ACHN (cell line): ENCODE data around the gene TROAP.
"Not testable (repeated sequence)": the region's sequence is repeated elsewhere in the genome, so short reads cannot be mapped to it uniquely, and the experiment has no call there.

ENCODE experiments used
- DNase-seq: peaks from one replicate; pipeline ENCODE4 v3.0.0-alpha.2; 2015
- in situ Hi-C: cut with HindIII; loops from 2 replicates; pipeline ENCODE4 v1.10.0; 2017; ENCODE audit warnings: low sequenced_read_pairs, low pct_ligation_motif_present, low pct_unique_long_range_greater_than_20kb

TROAP gene, protein sequence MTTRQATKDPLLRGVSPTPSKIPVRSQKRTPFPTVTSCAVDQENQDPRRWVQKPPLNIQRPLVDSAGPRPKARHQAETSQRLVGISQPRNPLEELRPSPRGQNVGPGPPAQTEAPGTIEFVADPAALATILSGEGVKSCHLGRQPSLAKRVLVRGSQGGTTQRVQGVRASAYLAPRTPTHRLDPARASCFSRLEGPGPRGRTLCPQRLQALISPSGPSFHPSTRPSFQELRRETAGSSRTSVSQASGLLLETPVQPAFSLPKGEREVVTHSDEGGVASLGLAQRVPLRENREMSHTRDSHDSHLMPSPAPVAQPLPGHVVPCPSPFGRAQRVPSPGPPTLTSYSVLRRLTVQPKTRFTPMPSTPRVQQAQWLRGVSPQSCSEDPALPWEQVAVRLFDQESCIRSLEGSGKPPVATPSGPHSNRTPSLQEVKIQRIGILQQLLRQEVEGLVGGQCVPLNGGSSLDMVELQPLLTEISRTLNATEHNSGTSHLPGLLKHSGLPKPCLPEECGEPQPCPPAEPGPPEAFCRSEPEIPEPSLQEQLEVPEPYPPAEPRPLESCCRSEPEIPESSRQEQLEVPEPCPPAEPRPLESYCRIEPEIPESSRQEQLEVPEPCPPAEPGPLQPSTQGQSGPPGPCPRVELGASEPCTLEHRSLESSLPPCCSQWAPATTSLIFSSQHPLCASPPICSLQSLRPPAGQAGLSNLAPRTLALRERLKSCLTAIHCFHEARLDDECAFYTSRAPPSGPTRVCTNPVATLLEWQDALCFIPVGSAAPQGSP

DNA sequence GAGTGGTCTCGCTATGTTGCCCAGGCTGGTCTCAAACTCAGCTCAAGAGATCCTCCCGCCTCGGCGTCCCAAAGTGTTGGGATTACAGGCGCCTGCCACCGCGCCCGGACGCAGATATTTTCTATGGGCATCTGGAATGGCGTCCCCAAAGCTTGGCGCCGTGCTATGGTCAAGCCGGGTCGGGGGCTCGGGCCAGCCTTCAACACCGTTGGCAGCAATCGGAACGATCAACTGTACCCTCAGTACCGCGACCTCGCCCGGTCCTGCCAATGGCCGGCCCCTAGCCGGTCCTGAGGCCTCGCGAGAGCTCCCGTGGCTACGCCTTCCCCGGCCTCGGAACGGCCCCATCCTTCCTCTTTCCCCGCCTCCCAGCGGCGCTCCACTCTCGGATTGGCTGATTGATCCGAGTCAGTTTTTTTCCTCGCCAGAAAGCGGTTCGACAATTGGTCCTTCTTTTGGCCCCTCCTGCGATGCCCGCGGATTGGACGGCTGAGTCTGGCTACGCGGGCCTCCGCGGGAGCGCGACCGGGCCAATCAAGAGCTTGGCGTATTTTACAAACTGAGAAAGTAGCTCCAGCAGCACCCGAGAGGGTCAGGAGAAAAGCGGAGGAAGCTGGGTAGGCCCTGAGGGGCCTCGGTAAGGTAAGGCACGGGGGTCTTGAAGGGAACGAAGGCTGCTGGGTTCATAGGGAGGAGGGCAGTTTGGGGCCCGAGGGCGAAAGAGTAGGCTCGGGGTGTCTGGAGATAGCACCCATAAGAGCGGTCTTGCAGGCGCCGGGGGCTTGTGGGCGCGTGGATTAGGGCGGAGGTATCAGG, at the start of gene TROAP:
TSS of gene TROAP (plus strand) at position 548 of the 816 bp plus-strand sequence. CDS start 354 bp downstream, outside the sequence.
- in situ Hi-C loops, result no loop called here
- peak; percentile 100 for DNase-seq

DNA sequence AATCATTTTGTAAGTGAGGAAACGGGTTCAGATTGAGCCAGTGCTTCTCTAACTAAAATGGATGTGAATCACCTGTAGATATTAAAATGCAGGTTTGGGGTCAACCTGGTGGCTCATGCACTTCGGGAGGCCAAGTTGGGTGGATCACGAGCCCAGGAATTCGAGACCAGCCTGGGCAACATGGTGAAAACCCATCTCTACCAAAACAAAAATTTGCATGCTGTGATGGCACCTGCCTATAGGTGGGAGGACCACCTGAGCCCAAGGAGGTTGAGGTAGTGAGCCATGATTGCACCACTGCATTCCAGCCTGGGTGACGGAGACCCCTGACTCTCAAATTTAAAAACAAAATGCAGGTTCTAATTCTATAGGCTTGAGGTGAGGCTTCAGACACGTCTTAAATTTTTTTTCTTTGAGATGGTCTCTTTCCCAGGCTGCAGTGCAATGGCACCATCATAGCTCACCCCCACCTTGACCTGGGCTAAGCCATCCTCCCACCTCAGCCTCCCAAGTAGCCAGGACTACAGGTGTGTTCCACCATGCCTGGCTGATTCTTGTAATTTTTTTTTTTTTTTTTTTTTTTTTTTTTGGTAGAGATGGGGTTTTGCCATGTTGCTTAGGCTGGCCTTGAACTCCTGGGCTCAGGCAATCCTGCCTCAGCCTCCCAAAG, 49.2 kb upstream of the TROAP start:
- in situ Hi-C loops, result no loop called here
- DNase-seq, result no peak

DNA sequence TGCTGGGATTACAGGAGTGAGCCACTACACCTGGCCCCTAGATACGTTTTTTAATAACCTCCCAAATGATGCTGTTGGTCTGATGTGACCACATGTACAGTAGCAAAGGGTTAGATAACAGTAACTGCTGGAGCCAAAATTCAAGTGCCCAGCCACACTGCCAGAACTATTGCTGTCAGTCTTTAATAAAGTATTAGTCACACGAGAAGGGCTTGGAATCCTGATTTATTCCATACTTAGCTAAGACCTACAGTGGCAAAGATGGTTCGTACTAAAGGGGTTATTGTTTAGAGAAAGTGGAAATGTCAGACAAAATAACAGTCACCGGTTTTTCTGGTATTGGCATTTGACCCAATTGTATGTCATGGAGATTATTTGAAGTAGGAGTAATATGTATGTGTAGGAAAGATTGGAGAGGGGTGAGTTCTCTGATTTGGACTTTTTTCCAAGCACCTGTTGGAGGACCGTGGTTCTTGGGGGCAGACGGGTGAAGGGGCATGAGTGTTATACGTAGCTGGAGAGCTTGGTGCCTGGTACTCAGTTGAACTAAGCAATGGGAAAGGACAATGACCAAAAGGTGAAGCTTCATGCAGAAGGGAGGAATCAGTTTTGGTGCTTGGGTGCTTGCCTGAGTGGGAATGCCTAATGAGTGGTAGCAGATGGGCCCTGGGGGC, 48.5 kb upstream of the TROAP start:
- DNase-seq, result no peak
- in situ Hi-C loops, result no loop called here

DNA sequence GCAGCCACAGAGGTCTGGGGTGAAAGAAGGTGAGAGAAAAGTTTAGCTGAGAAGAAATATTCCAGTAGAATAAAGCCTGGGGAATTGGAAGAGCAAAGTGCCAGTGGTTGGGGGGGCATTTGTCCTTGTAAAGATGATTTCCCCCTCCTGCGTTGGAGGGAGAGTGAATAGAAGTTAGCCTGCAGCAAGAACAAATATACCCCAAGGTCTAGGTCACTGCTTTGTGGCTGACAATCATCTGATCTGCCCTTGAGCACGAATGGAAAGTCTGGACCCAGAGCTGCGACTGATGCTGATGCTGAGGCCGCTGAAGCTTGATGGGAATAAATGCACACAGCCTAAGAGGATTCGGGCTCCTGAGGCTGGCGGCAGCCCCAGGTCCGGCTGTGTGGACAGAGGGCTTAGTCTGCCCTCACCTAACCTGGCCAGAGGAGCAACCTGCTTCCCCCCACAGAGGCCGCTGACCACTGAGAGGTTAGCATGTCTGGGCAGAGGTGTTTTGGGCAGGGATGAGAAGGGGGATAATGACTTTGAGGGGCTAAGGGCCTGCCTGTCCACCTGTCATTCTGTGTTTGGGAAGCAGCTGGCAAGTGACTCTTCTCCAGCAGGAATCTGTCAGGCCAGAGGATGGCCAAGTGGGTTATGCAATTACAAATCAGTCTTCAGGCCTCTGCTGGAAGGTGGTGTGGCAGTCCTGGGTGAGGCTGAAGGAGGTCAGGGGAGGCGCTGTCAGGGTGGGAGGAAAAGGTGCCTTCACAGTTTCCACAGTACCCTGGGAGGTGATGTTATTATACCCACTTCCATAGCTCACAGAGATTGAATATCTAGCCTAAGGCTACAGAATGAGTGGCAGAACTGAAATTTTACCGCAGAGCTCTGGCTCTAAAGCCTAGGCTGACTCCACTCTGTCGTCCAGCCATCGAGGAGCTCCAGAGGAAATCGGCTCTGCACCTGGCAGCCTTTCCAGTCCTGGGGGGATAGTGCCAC, 46.5 kb upstream of the TROAP start:
- no peak for DNase-seq
- in situ Hi-C loops, result no loop called here

DNA sequence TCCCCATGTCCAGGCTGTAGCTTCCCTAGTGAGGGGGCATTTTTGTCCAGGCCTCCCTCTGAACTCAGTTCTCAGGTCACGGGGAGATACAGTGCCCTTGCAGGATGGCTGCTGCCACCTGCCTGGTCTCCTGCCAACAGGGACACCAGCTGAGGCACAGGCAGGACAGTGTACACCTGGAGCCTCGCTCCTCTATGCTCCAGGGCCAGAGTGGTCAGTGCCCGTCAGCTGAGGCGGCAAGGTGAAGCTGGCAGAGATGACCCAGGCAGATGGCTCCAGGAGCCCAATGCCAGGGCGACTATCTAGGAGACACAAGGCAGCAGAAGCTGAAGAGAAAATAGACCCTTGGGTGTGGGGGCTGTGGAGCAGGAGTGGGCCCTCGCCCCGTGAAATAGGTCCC, 45.6 kb upstream of the TROAP start:
- in situ Hi-C loops, result no loop called here
- no peak for DNase-seq

DNA sequence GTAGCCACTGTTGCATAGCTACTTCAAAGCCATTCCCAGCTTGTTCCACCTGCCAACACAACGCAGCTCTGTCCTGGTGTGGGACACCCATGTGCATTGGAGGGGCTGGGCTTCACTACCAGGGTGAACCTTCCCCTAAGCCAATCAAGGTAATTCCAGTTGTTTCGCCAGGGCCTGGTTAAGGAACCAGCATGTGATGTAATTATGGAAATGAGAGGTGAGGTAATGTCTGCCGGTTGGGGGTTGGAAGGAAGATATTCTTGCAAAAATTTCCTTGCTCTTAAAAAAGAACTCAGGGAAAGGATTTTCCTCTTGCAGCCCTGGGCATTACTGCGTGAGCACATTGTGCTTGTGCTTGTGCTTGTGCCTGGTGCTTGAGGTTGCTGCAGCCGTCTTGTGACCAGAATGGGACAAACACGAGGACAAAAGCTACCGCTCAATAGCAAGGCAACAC, 43.3 kb upstream of the TROAP start:
- no peak for DNase-seq
- in situ Hi-C loops, result no loop called here

DNA sequence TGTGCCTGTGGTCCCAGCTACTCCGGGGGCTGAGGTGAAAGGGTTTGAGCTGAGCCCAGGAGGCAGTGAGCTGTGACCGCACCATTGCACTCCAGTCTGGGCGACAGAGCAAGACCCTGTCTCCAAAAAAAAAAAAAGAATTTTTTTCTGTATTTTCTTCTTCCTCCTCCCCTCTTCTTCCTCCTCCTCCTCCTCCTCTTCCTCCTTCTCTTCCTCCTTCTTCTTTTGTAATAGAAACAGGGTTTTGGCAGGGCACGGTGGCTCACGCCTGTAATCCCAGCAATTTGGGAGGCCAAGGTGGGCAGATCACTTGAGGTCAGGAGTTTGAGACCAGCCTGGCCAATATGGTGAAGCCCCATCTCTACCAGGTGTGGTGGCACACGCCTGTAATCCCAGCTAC, 42.5 kb upstream of the TROAP start:
- DNase-seq, in situ Hi-C loops: not testable (repeated sequence)

DNA sequence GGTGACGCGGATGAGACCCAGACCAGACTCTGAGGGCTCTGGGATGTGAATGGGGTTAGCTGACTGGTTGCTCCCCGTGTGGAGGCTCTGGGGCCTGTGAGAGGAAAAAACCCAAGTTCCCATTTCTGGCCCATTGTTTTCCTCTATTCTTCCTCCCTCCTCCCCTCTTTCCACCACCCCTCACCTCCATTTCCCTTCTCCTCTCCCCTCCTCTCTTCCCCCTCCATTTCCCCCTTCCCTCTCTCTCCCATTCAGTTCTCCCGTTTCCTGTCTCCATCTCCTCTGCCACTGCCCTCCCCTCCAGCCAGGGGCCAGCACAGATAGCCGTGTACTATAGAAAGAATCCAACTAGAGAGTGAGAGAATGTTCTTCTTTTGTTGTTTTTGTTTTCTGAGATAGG, 40.8 kb upstream of the TROAP start:
- in situ Hi-C loops, result no loop called here
- no peak for DNase-seq

DNA sequence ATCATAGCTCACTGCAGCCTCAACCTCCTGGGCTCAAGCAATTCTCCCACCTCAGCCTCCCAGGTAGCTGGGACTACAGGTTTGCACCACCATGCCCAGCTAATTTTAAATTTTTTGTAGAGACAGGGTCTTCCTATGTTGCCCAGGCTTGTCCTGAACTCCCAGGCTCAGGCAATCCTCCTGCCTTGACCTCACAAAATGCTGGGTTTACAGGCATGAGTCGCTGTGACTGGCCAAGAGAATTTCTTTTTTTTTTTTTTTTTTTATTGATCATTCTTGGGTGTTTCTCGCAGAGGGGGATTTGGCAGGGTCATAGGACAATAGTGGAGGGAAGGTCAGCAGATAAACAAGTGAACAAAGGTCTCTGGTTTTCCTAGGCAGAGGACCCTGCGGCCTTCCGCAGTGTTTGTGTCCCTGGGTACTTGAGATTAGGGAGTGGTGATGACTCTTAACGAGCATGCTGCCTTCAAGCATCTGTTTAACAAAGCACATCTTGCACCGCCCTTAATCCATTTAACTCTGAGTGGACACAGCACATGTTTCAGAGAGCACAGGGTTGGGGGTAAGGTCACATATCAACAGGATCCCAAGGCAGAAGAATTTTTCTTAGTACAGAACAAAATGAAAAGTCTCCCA, 40.2 kb upstream of the TROAP start:
- DNase-seq, in situ Hi-C loops: not testable (repeated sequence)

DNA sequence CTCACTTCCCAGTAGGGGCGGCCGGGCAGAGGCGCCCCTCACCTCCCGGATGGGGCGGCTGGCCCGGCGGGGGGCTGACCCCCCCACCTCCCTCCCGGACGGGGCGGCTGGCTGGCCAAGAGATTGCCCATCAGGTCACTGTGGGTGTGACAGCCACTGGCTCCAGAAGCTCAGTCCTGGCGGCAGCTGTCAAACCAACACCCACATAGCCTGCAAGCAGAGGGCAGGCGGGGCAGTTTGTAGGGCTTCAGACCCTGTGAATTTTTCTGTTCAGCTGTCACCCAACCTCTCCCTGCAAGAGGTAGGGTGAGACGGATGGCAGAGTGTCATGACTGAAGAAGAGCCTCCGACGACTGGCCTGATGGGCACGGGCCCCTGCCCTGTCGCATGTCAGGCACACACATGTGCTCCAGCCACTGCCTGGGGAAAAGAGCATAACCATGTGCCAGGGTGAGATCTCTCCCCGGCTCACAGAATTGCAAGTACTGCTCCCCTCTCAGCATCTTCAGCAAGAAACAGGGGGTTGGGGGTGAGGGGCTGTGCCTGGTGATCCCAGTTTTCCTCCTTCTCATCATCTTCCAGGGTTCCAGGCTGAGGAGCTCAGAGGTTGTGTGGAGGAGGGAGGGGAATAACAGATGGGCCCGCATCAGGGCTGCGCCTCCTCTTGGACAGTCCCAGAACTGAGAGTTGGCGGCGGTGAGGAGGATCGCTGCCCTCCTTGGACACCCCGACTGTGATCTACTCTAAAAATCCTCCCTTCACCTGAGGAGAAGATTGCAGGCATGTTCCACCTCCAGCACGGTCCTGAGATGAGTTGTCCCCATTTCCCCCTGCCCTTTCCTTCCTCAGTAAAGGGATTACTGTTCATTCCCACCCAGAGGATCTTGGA, 39.3 kb upstream of the TROAP start:
- no peak for DNase-seq
- in situ Hi-C loops, result no loop called here

DNA sequence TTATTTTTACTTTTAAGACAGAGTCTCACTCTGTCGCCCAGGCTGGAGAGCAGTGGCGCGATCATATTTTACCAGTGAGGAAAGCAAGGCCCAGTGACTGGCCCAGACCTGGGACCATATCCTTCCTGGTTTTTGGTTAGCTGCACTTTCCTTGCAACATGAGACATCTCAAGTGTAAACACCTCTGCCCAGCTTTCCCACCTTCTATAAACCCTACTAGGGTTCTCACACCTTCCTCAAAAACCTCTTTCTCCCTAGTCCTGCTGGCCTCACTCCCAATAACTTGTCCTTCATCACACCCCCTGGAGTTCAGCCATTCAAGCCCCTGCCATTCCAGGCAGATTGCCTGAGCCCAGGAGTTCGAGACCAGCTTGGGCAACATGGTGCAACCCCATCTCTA, 38.4 kb upstream of the TROAP start:
- no peak for DNase-seq
- in situ Hi-C loops, result no loop called here

DNA sequence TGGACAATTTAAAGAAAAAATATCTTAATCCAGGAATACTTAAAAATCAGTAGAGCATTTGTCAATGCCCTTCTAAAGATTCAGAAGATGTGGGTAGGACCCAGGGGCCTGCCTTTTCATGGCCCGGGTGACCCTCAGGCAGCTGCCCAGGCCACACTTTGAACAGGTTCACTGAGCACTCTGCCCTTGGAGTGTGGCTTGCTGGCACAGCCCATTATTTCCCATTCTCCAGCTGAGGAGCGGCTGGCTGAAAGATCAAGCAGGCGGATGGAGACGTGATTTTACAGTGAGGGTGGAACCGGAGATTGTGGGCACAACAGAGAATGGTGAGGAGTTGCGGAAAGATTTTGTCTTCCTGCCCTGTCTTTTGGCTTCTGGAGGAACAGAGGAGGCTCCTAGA, 35.2 kb upstream of the TROAP start:
- no peak for DNase-seq
- in situ Hi-C loops, result no loop called here

DNA sequence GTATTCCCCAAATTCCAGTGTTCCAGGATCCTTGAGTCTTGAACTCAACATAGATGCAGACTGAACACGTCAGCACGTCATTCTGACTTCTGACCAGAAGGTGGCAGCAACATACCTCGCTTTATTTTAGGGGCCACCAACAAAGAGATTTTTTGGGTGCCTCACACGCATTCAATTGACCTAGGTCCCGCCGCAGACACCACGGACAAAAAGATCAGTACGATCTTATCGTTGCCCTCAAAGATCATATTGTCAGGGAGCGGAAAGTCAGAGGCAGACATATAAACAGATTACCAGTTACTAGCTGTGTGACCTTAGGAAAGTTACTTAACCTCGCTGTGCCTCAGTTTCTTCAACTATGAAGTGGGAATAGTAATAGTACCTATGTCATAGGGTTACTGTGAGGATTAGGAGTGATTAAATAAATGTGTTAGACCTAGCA, 34.6 kb upstream of the TROAP start:
- peak; percentile 66 for DNase-seq
- in situ Hi-C loops, result no loop called here

DNA sequence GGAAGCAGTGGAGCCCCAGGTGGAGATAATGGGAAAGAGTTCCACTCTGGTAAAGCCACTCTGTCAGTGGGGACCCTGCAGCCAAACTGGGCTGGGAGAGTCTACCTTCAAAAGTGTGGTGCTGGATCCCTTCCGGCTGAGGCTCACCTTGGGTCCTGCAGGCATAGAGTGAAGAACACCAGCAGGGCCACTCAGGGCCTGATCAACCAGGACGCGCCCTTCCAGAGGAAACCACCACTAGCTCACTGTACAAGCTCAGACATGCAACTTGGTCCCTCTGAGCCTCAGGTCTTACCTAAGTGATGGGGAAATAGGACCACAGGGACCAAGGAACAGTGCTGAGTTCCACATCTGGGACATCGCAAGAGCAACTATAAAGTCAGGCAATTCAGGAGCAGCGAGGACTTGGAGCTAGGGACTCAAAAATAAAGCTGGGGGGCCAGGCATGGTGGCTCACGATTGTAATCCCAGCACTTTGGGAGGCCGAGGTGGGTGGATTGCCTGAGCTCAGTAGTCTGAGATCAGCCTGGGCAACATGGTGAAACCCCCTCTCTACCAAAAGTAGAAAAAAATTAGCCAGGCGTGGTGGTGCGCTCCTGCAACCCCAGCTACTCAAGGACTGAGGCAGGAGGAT, 34.0 kb upstream of the TROAP start:
- in situ Hi-C loops, result no loop called here
- no peak for DNase-seq

DNA sequence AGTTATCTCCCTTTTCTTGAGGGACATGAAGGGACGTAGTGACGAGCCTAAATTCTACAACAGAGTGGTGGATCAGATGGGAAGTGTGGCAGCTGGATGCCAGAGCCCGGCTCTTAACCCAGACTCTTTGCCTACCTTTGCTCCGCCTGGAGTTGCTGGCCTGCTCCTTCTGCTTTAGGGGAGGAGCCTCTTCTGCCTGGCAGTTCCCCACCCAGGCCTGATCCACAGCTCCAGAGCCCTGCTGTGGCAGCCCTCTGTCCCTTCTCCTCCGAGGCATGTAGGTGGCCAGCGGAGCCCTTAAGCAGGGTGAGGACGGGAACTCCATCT, 30.4 kb upstream of the TROAP start:
- no peak for DNase-seq
- in situ Hi-C loops, result no loop called here
